H1 (cell line): ENCODE measurements around the gene TRIM73.
"Not testable (repeated sequence)": the region's sequence is repeated elsewhere in the genome, so short reads cannot be mapped to it uniquely, and the experiment has no call there.

Experiments
- CREB1 ChIP-seq: IDR thresholded peaks from 2 replicates; pipeline ENCODE4 v1.6.1; 2012; ENCODE audit warnings: inconsistent platforms
- POLR2AphosphoS5 ChIP-seq: IDR thresholded peaks from 2 replicates; pipeline ENCODE4 v1.6.1; 2011; ENCODE audit warnings: low read depth, low read length
- TF ChIP-seq, protein P1 (sequence below), 3 experiments: IDR thresholded peaks; 1 replicate in 2 of 3; 2 replicates in 1 of 3; pipeline versions ENCODE4 v1.5.1 to v1.6.1; 2011; ENCODE audit warnings: low read length in 3 of 3, mild to moderate bottlenecking in 3 of 3, inconsistent platforms in 2 of 3, low read depth in 1 of 3, moderate library complexity in 1 of 3; ENCODE audit not compliant: insufficient read depth in 1 of 3; ENCODE audit errors: control extremely low read depth in 1 of 3

DNA sequence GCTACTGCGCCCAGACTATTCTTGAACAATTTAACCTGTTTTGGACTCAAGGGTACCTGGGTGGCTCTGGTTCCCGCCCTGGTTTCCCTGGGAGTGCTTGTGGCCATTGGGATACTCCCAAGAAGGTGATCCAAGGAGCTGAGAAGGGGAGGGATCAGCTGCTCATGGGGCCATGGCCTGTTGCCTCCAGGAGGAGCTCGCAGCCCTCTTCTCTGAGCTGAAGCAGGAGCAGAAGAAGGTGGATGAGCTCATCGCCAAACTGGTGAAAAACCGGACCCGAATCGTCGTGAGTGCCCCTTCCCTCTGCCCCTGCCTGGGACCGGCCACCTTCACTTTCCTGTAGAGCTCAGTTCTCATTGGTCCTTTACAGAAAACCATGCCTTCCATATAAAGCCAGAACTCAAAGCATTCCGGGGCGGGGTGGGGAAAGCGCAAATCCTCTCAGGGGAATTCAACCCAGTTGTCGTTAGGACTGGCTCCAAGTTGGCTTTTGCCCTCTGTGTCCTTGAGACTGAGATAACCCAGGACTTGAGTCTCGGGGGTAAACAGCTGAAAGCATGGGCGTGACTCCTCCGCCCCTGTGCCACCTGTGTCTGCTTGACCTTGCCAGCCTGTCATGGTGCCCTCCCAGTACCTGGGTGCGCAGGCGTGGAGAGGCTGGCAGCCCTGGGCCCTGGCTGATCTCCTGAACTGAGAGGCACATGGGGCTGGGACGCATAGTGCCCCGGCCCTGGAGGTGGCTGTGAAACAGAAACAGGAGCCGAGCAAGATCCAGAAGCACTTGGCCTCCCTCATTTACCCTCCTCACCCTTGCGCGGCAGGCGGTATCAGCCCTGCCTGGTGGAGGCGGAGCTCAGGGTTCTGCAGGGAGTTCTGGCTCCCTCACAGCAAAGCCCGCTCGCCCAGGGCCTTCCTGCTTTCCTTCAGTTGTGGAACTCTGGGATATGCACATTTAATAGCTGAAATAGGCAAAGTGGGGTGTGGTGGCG is 8.3 kb downstream of the TRIM73 start:
- TF ChIP-seq POLR2AphosphoS5, CREB1: not testable (repeated sequence)
- TF ChIP-seq, protein P1, sequence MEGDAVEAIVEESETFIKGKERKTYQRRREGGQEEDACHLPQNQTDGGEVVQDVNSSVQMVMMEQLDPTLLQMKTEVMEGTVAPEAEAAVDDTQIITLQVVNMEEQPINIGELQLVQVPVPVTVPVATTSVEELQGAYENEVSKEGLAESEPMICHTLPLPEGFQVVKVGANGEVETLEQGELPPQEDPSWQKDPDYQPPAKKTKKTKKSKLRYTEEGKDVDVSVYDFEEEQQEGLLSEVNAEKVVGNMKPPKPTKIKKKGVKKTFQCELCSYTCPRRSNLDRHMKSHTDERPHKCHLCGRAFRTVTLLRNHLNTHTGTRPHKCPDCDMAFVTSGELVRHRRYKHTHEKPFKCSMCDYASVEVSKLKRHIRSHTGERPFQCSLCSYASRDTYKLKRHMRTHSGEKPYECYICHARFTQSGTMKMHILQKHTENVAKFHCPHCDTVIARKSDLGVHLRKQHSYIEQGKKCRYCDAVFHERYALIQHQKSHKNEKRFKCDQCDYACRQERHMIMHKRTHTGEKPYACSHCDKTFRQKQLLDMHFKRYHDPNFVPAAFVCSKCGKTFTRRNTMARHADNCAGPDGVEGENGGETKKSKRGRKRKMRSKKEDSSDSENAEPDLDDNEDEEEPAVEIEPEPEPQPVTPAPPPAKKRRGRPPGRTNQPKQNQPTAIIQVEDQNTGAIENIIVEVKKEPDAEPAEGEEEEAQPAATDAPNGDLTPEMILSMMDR (IDR thresholded peaks at IDR 0.05; ENCODE audit: control extremely low read depth in 1 of 3, insufficient read depth in 1 of 3, low read depth in 1 of 3, low read length in 3 of 3) = not testable (repeated sequence)
